Mesenchymal stem cell (in vitro differentiated cells and primary cell): ENCODE data around the gene JUND.
A peak's percentile ranks its signal among the peaks of the same experiment; 100 is the strongest.

ENCODE experiments used
- DNase-seq: peaks from one replicate; pipeline ENCODE4 v3.0.0-alpha.2; 2013
- H2AFZ ChIP-seq: one replicate; pipeline ENCODE4 v1.6.1; 2013; ENCODE audit warnings: low read depth, mild to moderate bottlenecking, control low read depth, inconsistent platforms, low read length, moderate library complexity
- H2AK5ac ChIP-seq: 2 replicates; pipeline ENCODE4 v1.6.1; 2013; ENCODE audit warnings: low read length, moderate library complexity, mild to moderate bottlenecking, inconsistent platforms; ENCODE audit not compliant: severe bottlenecking
- H2BK120ac ChIP-seq: one replicate; pipeline ENCODE4 v1.6.1; 2013; ENCODE audit warnings: low read depth, mild to moderate bottlenecking, inconsistent platforms, low read length, moderate library complexity
- H2BK12ac ChIP-seq, 2 experiments: one replicate each; pipeline ENCODE4 v1.6.1; 2013; ENCODE audit warnings: inconsistent platforms in 2 of 2, low read length in 2 of 2, mild to moderate bottlenecking in 2 of 2, moderate library complexity in 2 of 2, control low read depth in 1 of 2
- H2BK15ac ChIP-seq: one replicate; pipeline ENCODE4 v1.6.1; 2013; ENCODE audit warnings: mild to moderate bottlenecking, low read depth, inconsistent platforms; ENCODE audit not compliant: poor library complexity, severe bottlenecking
- H2BK5ac ChIP-seq: 2 replicates; pipeline ENCODE4 v1.6.1; 2013; ENCODE audit warnings: low read depth, mild to moderate bottlenecking, low read length, control low read depth, inconsistent platforms; ENCODE audit not compliant: poor library complexity, severe bottlenecking
- H3K14ac ChIP-seq, 2 experiments: one replicate each; pipeline ENCODE4 v1.6.1; 2013; ENCODE audit warnings: inconsistent platforms in 2 of 2, low read length in 2 of 2, control low read depth in 1 of 2, mild to moderate bottlenecking in 1 of 2, moderate library complexity in 1 of 2
- H3K18ac ChIP-seq, 2 experiments: one replicate each; pipeline ENCODE4 v1.6.1; 2013; ENCODE audit warnings: inconsistent platforms in 2 of 2, low read length in 2 of 2, control low read depth in 1 of 2, low read depth in 1 of 2, mild to moderate bottlenecking in 1 of 2
- H3K23ac ChIP-seq, 2 experiments: one replicate each; pipeline ENCODE4 v1.6.1; 2013; ENCODE audit warnings: inconsistent platforms in 2 of 2, low read length in 2 of 2, mild to moderate bottlenecking in 2 of 2, moderate library complexity in 2 of 2, control low read depth in 1 of 2
- H3K27ac ChIP-seq: 2 replicates; pipeline ENCODE4 v1.5.1; 2013; ENCODE audit warnings: mild to moderate bottlenecking, moderate library complexity, low read length, control low read depth, inconsistent platforms; ENCODE audit not compliant: poor library complexity, severe bottlenecking
- H3K27me3 ChIP-seq, 2 experiments: 2 replicates each; pipeline versions ENCODE4 v1.6.1 to v1.7.0; 2013; ENCODE audit warnings: low read length in 2 of 2, mild to moderate bottlenecking in 2 of 2, moderate library complexity in 2 of 2, control low read depth in 1 of 2, inconsistent platforms in 1 of 2; ENCODE audit not compliant: control insufficient read depth in 1 of 2, insufficient read depth in 1 of 2
- H3K36me3 ChIP-seq, 2 experiments: 2 replicates each; pipeline versions ENCODE4 v1.6.1 to v1.7.0; 2013; ENCODE audit warnings: low read length in 2 of 2, control low read depth in 1 of 2, inconsistent platforms in 1 of 2, low read depth in 1 of 2, mild to moderate bottlenecking in 1 of 2; ENCODE audit not compliant: insufficient read depth in 2 of 2, control insufficient read depth in 1 of 2
- H3K4ac ChIP-seq, 2 experiments: one replicate each; pipeline ENCODE4 v1.6.1; 2013; ENCODE audit warnings: inconsistent platforms in 2 of 2, low read length in 2 of 2, mild to moderate bottlenecking in 2 of 2, moderate library complexity in 2 of 2, control low read depth in 1 of 2, low read depth in 1 of 2
- H3K4me1 ChIP-seq: 2 replicates; pipeline ENCODE4 v1.6.1; 2013; ENCODE audit warnings: low read depth, low read length, control low read depth; ENCODE audit not compliant: control insufficient read depth, insufficient read depth
- H3K4me2 ChIP-seq: 2 replicates; pipeline ENCODE4 v1.6.1; 2013; ENCODE audit warnings: low read length, mild to moderate bottlenecking, inconsistent platforms; ENCODE audit not compliant: poor library complexity, severe bottlenecking
- H3K4me3 ChIP-seq, 2 experiments: 2 replicates each; pipeline versions ENCODE4 v1.5.1 to v1.7.0; 2013; ENCODE audit warnings: low read length in 2 of 2, mild to moderate bottlenecking in 2 of 2, control low read depth in 1 of 2, low read depth in 1 of 2; ENCODE audit not compliant: insufficient read depth in 1 of 2
- H3K79me1 ChIP-seq: replicated peaks from 2 replicates; pipeline ENCODE4 v1.6.1; 2013; ENCODE audit warnings: mild to moderate bottlenecking, control low read depth, low read length, inconsistent platforms; ENCODE audit not compliant: poor library complexity, severe bottlenecking
- H3K9ac ChIP-seq: 2 replicates; pipeline ENCODE4 v1.7.0; 2013; ENCODE audit warnings: mild to moderate bottlenecking, low read length, moderate library complexity
- H3K9me3 ChIP-seq: 2 replicates; pipeline ENCODE4 v1.7.0; 2013; ENCODE audit warnings: mild to moderate bottlenecking, low read length; ENCODE audit not compliant: control insufficient read depth
- H4K8ac ChIP-seq: one replicate; pipeline ENCODE4 v1.6.1; 2013; ENCODE audit warnings: inconsistent platforms, mild to moderate bottlenecking, low read length, moderate library complexity
- H4K91ac ChIP-seq: one replicate; pipeline ENCODE4 v1.6.1; 2013; ENCODE audit warnings: mild to moderate bottlenecking, low read length, inconsistent platforms
- WGBS: methylation state at CpG from one replicate; pipeline ENCODE4 v1.1.7; 2013; ENCODE audit warnings: mixed read lengths; 5-methylcytosine and 5-hydroxymethylcytosine counted together

Gene JUND

GRCh38 chr19:18289471-18290301 lies 8.3 kb upstream of the JUND start:
- Histone ChIP-seq H3K4ac (peak overlapping the region in 1 of 2 experiments; percentile 11), H2AFZ (no peak overlapping the region), H3K4me2 (no peak overlapping the region), H3K27me3 (no peaks in the 10 kb centered on the region), H3K14ac (peak overlapping the region in 1 of 2 experiments; percentile 18), H2BK120ac (no peak overlapping the region), H4K91ac (peak overlapping the region; percentile 62), H3K4me3 (no peak overlapping the region), H2BK5ac (peak overlapping the region; percentile 15), H2AK5ac (no peak overlapping the region), H3K27ac (peak overlapping the region; percentile 18), H3K9ac (peak overlapping the region; percentile 36), H3K18ac (peak overlapping the region in 1 of 2 experiments; percentile 67), H3K4me1 (peaks cover 47% of the 10 kb centered on the region), H3K79me1 (no peaks in the 10 kb centered on the region), H2BK15ac (peak overlapping the region; percentile 1), H3K9me3 (no peaks in the 10 kb centered on the region), H3K23ac (peak overlapping the region in 1 of 2 experiments; percentile 9), H2BK12ac (peak overlapping the region in 1 of 2 experiments; percentile 82), H4K8ac (peak overlapping the region; percentile 57), H3K36me3 (no peaks in the 10 kb centered on the region)
- WGBS: 87% methylated on average over 7 of the region's 12 CpGs
- DNase-seq: peak; percentile 49

- Histone ChIP-seq H2BK15ac (peak overlapping the region; percentile 84), H3K79me1 (peaks cover 3% of the 10 kb centered on the region), H3K18ac (peak overlapping the region; percentile 4 to 44), H4K8ac (peak overlapping the region; percentile 10), H3K36me3 (no peaks in the 10 kb centered on the region), H3K27ac (peak overlapping the region; percentile 70), H2BK12ac (peak overlapping the region; percentile 2 to 70), H3K4me1 (peaks cover 36% of the 10 kb centered on the region), H3K4ac (peak overlapping the region in 1 of 2 experiments; percentile 62), H2BK120ac (peak overlapping the region; percentile 12), H3K4me3 (no peak overlapping the region), H4K91ac (peak overlapping the region; percentile 9), H3K23ac (no peak overlapping the region), H2AK5ac (peak overlapping the region; percentile 99), H3K14ac (no peak overlapping the region), H2AFZ (no peak overlapping the region), H3K9ac (no peak overlapping the region), H2BK5ac (peak overlapping the region; percentile 86), H3K4me2 (peak overlapping the region; percentile 5), H3K27me3 (no peaks in the 10 kb centered on the region), H3K9me3 (no peaks in the 10 kb centered on the region)
- whole genome bisulfite sequencing: 28% methylated on average over 26 of the region's 26 CpGs
- DNase-seq: no peak
Observed at GRCh38 chr19:18287836-18288772, 6.7 kb upstream of the JUND start.

GRCh38 chr19:18286973-18287635 lies 5.7 kb upstream of the JUND start:
- WGBS: 62% methylated on average over 20 of the region's 21 CpGs
- no peak overlapping the region for H3K9ac ChIP-seq

More at GRCh38 chr19:18286973-18287635, 5.7 kb upstream of the JUND start:
- DNase-seq: no peak
- Histone ChIP-seq H3K79me1 (peaks cover 3% of the 10 kb centered on the region), H3K18ac (peak overlapping the region in 1 of 2 experiments; percentile 28), H3K4ac (peak overlapping the region in 1 of 2 experiments; percentile 10), H3K4me3 (no peak overlapping the region), H3K9me3 (no peaks in the 10 kb centered on the region), H2BK15ac (peak overlapping the region; percentile 61), H3K4me1 (peaks cover 42% of the 10 kb centered on the region), H3K4me2 (no peak overlapping the region), H3K36me3 (no peaks in the 10 kb centered on the region), H2BK12ac (peak overlapping the region; percentile 23 to 32), H4K91ac (peak overlapping the region; percentile 67), H3K27me3 (no peaks in the 10 kb centered on the region), H2AFZ (no peak overlapping the region), H3K27ac (peak overlapping the region; percentile 59), H4K8ac (peak overlapping the region; percentile 57), H2BK120ac (peak overlapping the region; percentile 12), H2AK5ac (peak overlapping the region; percentile 90), H3K23ac (no peak overlapping the region), H2BK5ac (peak overlapping the region; percentile 3), H3K14ac (no peak overlapping the region)
